Fibroblast of skin of right biceps (primary cell): ENCODE measurements around the gene PROKR1.
"Not testable (repeated sequence)": the region's sequence is repeated elsewhere in the genome, so short reads cannot be mapped to it uniquely, and the experiment has no call there.

ENCODE experiments used
- DNase-seq: peaks from one replicate; pipeline ENCODE4 v3.0.0-alpha.2; 2013

Gene PROKR1

DNA sequence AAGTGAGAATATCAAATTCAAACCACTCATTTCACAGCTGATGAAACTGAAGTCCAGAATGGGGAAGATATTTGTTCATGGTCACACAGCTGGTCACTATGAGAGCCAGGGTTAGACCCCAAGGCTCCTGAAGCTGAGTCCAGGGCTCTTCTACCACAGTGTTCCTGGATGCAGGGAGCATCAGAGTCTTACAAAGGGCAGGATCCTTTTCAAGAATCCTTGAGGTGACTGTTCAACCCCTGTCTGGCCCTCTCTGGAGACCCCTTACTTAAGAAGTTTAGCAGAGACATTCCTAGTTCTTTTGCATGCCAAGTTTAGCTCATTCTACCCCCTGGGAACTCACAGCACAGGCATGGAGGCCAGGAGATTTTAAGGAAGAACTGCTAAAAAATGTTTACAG lies 15.7 kb downstream of the PROKR1 start:
- no peak for DNase-seq

DNA sequence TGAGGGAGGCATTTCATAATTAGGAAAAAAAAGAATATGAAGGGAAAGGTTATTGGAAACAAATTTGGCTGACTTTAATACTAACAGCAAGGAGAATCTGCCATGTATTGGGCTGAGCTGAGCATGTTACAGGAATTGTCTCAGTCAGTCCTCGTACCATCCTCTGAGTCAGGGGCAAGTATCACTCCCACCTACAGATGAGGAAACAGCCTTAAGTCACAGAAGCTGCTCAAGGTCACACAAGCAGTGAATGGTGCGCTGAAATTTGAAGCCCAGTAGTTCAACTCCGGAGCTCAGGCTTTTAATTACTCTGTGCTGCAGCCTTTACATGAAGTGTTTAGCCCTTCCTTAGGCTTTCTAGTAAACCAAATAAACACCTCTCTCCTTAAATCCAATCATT lies 17.3 kb downstream of the PROKR1 start:
- no peak for DNase-seq

DNA sequence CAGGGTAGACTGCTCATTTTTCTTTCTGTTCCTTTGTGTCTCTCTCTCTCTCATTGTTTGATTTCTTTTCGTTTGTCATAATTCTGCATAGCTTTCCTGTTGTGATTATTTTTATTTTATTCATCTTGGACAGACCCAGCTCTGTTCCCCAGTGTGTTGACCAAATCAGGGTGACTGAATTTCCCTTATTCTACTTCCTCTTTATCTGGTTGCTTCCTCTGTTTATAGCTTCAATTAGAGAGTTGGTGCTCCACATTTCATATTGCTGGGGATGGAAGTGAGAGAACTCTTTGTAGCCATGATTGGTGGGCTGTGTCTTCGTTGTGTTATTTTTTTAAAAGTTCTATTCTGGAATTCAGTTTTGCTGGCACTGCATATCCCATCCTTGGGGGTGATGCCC lies 19.1 kb downstream of the PROKR1 start:
- DNase-seq: no peak

DNA sequence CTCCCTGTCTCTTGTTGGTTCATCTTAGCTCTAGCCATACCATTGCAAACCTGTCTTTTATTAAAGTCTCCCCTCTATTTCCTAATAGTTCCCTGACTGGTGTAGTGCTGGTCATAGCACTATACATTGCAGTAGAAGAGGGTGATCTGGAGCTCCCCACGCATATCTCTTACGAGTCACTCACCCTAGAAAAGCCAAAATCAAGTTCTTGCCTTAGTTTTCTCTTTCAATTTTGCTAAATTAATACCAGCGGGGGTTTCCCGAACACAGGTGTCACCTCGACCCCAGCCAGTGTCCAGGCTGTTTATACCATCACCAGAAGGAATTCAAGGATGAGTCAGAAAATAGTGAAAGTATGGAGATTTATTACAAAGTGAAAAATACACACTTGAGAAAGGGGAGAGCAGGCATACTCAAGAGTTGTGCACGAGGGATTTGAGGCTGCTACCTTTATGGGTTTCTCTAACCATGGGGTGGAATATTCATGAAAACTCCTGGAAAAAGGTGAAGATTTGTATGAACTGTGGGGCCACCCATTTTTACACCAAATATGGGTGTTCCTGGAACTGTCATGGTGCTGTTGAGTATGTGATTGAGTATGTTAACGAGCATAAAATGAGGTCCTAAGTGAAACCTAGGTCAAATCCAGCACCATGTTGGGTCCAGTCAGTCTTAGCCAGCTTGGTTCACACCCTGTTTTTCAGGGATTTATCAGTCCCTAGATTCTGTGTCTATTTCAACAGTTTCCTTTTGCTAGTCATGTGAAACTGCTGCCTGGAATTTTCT lies 20.2 kb downstream of the PROKR1 start:
- DNase-seq: no peak

- DNase-seq: no peak
Observed at GRCh38 chr2:68667371-68667770, 24.0 kb downstream of the PROKR1 start.

DNA sequence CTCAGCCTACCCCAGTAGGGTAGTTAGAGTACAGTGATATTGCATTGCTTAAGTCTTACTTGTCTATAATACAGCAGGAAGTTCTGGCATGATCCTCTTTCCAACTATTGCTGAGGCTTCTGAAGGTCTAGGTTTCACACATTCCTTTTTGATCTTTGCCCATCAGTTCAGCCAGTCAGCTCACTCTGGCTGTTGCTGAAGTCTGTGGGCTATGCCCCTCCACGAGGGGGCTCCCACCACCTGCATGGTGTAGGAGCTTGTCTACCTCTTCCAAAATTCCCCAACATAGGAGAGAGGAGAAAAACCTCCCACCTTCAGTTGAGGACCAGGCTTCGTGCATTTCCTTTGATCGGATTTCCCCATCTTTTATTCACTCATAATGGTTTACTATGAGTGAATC lies 26.3 kb downstream of the PROKR1 start:
- DNase-seq: no peak

DNA sequence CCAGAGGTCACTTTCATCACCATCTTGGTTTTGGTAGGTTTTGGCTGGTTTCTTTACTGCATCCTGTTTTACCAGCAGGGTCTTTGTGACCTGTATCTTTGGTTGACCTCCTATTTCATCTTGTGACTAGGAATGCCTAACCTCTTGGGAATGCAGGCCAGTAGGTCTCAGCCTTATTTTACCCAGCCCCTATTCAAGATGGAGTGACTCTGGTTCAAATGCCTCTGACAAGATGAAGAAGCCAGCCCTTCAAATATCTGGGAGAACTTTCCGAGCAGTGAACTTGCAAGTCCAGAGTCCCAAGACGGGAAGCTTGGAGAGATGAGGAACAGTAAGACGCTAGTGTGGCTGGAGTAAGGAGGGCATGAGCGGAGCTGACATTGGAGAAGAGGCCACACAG lies 28.6 kb downstream of the PROKR1 start:
- DNase-seq: no peak

GRCh38 chr2:68673631-68674030 lies 30.3 kb downstream of the PROKR1 start:
- no peak for DNase-seq

DNA sequence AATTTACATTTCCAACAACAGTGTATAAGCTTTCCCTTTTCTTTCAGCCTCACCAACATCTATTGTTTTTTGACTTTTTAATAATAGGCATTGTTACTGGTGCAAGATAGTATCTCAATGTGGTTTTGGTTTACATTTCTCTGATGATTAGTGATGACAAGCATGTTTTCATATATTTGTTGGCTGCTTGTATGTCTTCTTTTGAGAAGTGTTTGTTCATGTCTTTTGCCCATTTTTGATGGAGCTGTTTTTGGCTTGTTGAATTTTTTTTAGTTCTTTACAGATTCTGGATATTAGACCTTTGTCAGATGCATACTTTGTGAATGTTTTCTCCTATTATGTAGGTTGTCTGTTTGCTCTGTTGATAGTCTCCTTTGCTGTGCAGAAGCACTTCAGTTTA lies 32.1 kb downstream of the PROKR1 start:
- DNase-seq: no peak

GRCh38 chr2:68677837-68678236 lies 34.5 kb downstream of the PROKR1 start:
- not testable (repeated sequence) for DNase-seq

DNA sequence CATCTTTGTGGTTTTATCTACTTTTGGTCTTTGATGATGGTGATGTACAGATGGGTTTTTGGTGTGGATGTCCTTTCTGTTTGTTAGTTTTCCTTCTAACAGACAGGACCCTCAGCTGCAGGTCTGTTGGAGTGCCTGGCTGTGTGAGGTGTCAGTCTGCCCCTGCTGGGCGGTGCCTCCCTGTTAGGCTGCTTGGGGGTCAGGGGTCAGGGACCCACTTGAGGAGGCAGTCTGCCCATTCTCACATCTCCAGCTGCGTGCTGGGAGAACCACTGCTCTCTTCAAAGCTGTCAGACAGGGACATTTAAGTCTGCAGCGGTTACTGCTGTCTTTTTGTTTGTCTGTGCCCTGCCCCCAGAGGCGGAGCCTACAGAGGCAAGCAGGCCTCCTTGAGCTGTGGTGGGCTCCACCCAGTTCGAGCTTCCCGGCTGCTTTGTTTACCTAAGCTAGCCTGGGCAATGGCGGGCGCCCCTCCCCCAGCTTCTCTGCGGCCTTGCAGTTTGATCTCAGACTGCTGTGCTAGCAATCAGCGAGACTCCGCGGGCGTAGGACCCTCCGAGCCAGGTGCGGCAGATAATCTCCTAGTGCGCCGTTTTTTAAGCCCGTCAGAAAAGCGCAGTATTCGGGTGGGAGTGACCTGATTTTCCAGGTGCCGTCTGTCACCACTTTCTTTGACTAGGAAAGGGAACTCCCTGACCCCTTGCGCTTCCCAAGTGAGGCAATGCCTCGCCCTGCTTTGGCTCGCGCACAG lies 36.0 kb downstream of the PROKR1 start:
- DNase-seq: not testable (repeated sequence)

- DNase-seq: not testable (repeated sequence)
Observed at GRCh38 chr2:68679917-68680267, 36.5 kb downstream of the PROKR1 start.

GRCh38 chr2:68684197-68684596 lies 40.8 kb downstream of the PROKR1 start:
- no peak for DNase-seq

DNA sequence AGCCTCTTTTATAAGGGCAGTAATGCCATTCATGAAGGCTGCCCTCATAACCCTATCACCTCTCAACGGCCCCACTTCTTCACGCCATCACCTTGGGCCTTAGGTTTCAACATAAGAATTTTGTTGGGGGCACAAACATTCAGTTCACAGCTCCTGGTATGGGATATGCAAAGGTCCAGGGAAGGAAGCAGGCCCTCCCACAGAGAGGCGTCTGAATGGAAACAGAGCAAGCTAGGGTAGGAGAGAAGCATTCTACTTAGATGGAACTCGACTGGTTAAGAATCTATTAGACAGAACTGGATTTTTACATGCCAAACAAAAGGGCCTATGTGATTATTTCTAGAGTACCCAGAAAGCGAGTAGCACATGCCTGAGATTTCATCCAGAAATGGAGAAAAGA lies 42.8 kb downstream of the PROKR1 start:
- no peak for DNase-seq

DNA sequence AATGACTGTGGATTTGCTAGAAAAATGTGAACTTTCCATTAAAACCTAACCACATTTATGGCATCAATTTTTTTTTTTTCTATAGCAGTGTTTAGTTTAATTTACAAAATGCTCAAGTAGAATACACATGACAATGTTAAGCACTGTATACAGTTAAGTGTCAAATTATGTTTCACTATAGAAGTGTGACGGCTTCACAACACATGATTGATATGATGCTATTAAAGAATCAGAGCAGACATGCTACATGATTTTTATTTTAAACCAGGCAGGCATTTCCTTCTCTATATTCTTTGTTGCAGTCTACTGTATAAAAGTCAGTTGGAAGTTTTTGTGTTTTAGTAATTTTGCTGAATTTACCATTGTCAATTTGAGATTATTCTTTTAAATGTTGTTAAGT lies 43.6 kb downstream of the PROKR1 start:
- DNase-seq: no peak

GRCh38 chr2:68689553-68690537 lies 46.5 kb downstream of the PROKR1 start:
- no peak for DNase-seq

- no peak for DNase-seq
Observed at GRCh38 chr2:68690851-68691250, 47.5 kb downstream of the PROKR1 start.

DNA sequence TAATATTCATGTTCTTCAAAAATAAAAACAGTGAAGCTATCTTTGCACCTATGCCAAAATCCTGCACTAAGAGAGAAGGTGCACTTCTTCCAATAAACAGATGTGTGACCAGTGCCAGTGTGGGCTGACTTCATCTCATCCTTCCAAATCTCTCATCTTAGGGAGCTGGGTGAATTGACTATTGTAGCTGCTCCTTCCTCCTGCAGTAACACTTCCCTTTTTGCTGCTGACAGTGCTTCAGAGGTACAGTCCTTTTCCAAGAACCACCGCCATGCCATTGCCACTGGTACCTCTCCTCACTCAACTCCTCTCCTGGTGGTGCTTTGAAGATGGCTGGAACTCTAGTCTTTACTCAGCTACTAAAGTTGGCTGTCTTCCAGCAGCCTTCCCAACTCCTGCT lies 49.1 kb downstream of the PROKR1 start:
- no peak for DNase-seq

- no peak for DNase-seq
Observed at GRCh38 chr2:68693951-68694350, 50.6 kb downstream of the PROKR1 start.

DNA sequence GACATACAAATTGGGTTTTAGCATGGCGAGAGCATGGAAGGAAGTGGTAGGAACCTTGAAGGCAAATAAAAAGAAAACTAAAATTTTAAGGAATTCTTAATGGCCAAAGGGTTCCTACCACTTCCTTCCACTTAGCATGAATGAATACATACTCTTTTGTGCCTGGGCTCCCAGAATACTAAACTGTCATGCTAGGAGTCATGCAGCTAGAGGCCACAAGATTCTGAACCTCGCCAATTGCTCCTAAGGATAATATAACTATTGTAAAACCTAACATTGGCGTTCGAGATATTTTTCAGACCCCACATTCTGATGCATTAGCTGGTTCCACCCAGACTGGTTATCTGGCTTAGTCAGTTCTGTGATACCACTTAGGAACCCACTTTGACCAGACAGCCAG lies 52.6 kb downstream of the PROKR1 start:
- no peak for DNase-seq

DNA sequence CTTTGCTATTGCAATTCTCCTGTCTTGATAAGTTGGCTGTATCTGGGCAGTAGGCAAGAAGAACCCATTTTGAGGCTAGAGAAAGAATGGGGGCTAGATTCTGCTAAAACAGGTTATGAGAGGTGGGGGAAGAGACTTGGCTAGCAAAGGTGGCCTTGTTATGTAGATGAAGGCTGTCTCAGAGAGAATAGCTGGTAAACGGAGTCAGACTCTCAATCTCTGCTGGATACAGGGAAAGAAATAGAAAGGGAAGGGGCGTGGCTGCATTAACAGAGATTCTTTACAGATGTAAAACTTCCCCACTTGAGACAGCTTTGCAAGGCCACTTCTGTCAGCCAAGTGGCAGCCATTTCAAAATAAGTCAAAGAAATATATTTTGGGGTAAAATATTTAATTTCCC lies 53.2 kb downstream of the PROKR1 start:
- no peak for DNase-seq

DNA sequence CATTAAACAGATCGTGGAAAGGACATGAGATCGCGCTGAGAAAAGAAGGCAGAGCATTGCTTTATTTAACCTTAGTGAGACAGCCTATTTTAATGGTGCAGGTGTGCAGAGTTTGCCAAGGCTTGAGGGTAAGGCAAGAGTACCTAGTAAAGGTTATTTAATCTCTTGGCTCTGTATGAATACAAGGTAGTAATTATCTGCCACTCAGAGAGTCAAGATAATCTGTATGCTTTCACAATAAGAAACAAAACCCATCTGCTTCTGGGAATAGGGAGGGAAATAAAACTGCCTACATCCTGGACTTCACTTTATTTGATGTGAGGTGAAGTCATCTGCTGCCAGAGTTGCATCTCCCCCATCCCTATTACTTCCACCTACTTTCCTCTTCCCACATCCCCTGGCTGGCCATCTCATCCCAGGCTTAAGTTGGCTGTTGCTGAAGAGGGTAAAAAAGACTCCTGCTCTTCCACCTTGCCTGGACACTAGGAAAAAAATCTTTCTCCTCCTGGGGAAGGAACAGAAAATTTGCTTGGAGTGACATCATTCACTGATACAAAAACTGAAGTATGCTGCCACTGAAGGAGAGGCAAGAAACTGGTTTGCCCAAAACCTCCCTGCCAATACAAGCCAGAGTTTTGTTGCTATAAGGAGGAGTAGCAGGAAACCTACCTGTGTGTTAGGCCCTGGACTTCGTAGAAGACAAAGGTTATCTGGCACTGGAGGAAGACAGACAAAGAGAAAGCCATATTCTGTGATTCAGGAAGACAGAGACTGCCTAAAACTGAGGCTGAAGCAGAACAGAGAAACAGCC lies 55.4 kb downstream of the PROKR1 start:
- DNase-seq: no peak

- no peak for DNase-seq
Observed at GRCh38 chr2:68700560-68700959, 57.2 kb downstream of the PROKR1 start.
